ENCODE results near the gene ERP44.
"Not testable (repeated sequence)": the region's sequence is repeated elsewhere in the genome, so short reads cannot be mapped to it uniquely, and the experiment has no call there.

Gene ERP44

GRCh38 chr9:100011062-100011681, 87.6 kb downstream of the ERP44 start:
- DNase-seq (ENCODE audit: low read depth in 2 of 2): peak in 1 of 2 donors; percentile 11

DNA sequence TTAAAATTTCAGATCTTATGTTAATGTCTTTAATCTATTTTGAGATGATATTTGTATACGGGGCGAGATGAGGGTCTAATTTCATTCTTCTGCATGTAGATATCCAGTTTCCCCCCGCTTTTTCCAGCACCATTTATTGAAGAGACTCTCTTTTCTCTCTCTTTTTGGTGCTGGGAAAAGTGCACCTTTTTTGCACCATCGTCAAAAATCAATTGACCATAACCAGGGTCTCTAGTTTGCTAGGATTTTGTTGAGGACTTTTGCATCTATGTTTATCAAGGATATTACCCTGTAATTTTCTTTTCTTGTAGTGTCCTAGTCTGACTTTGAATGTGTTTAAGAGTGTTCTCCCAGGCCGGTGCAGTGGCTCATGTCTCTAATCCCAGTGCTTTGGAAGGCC, 99.0 kb downstream of the ERP44 start:
- DNase-seq (ENCODE audit: low read depth in 2 of 2): no peak

GRCh38 chr9:99998866-99999265, 99.9 kb downstream of the ERP44 start:
- DNase-seq (ENCODE audit: low read depth in 2 of 2): no peak

DNA sequence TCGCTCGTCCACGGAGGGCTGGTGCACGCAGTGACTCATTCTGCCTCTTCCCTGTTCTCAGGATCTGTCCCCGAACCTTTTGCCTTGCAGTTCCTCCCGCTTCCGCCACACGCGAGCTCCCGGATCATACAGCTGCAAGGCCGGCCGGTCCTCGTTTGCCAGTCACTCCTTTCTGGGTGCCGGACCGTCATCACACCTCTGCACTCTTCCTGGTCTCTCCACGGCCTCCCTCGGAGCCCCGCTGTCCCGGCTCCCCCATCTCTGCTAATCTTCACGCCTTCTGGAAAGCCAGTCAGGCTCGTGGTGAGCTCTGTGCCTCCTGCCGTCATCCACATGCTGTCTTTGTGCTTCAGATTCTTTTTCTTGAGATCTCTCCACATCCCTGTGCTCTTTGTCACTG, 100.5 kb downstream of the ERP44 start:
- no peak for DNase-seq (ENCODE audit: low read depth in 2 of 2)

GRCh38 chr9:99990508-99990907, 108.3 kb downstream of the ERP44 start:
- DNase-seq (ENCODE audit: low read depth in 2 of 2): not testable (repeated sequence)

DNA sequence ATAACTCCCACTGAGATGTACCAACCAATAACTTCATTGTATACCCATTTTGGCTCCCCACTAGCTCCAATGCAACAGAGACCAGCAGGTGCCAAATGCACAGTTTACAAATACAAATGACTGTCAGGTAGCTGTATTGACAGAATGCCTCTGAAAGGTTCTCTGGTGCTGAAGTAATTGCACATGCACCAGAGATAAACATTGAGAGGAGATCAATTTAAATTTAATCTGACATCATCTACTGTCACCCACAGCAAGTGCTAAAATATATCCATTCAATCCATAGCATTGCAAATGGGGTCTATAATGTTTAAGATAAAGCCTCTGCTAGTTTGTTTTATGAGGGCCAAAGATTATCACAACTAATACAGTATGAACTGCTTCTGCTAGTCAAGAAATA, 112.2 kb downstream of the ERP44 start:
- no peak for DNase-seq (ENCODE audit: low read depth in 2 of 2)

GRCh38 chr9:99980598-99980997, 118.2 kb downstream of the ERP44 start:
- DNase-seq (ENCODE audit: low read depth in 2 of 2): no peak

- no peak for DNase-seq (ENCODE audit: low read depth in 2 of 2)
Observed at GRCh38 chr9:99978221-99978620, 120.6 kb downstream of the ERP44 start.

- DNase-seq (ENCODE audit: low read depth in 2 of 2): no peak
Observed at GRCh38 chr9:99977033-99977792, 121.6 kb downstream of the ERP44 start.

GRCh38 chr9:99973455-99973854, 125.3 kb downstream of the ERP44 start:
- no peak for DNase-seq (ENCODE audit: low read depth in 2 of 2)

- no peak for DNase-seq (ENCODE audit: low read depth in 2 of 2)
Observed at GRCh38 chr9:99971410-99971809, 127.4 kb downstream of the ERP44 start.

GRCh38 chr9:99970481-99970880, 128.3 kb downstream of the ERP44 start:
- DNase-seq (ENCODE audit: low read depth in 2 of 2): no peak

GRCh38 chr9:99967457-99967856, 131.3 kb downstream of the ERP44 start:
- no peak for DNase-seq (ENCODE audit: low read depth in 2 of 2)

GRCh38 chr9:99966716-99967115, 132.1 kb downstream of the ERP44 start:
- no peak for DNase-seq (ENCODE audit: low read depth in 2 of 2)

DNA sequence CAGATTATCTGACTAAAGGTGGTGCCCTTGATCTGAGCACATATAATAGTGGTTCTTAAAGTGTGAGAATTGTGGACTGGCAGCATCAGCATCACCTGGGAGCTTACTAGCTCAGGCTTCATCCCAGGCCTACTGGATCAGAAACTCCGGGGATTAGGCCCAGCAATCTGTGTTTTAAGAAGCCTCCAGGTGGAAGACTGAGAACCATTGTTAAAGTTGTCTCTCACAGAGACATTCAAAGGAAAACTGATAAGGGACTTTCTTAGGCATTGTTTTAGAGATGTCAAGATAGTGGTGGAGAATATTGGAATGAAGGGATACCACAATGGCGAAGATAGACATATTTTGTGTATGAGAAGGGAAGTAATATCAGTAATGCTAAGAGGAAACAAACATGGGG, 132.8 kb downstream of the ERP44 start:
- no peak for DNase-seq (ENCODE audit: low read depth in 2 of 2)

GRCh38 chr9:99964336-99964735, 134.5 kb downstream of the ERP44 start:
- DNase-seq (ENCODE audit: low read depth in 2 of 2): no peak

DNA sequence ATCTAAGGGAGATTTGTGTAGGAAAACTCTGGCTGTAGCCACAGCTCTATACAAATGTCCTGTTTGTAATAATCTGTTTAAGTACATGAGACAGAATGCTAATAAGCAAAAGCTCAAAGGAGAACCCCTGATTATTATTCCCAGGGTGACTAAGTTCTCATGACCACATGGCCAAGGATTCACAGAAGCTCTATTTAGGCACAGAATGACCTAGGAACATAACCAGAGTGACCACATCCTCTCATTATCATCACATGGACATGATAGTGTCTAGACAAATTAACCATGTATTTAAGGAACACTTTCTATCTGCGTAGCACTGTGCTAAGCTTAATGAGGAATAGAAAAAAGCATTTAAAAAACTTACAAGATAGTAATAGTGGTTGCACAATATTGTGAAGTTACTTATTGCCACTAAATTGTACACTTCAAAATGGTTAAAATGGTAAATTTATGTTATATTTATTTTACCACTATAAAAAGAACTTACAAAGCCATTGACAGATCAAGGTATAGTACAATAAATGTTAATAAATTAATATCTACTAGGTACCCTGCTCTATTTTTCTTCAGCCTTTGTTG, 136.0 kb downstream of the ERP44 start:
- no peak for DNase-seq (ENCODE audit: low read depth in 2 of 2)

GRCh38 chr9:99955606-99956005, 143.2 kb downstream of the ERP44 start:
- no peak for DNase-seq (ENCODE audit: low read depth in 2 of 2)

DNA sequence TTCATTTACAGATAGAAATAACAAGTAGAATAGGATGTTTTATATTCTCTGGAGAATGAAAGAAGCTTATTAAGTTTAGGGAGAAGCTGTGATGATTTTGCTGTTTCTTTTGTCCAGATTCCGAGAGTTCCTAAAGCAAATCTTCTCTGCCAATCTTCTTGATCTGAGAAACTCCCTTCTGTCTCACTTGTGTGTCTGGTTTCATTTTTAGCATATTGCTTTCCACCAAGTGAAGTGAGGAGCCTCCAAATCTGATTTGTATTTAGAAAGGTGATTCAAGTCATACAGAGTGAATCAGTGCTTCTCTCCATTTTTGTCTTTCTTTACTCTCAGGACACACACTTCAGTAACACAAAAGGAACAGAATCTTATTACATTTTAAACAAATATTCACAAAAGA, 144.0 kb downstream of the ERP44 start:
- DNase-seq (ENCODE audit: low read depth in 2 of 2): no peak

DNA sequence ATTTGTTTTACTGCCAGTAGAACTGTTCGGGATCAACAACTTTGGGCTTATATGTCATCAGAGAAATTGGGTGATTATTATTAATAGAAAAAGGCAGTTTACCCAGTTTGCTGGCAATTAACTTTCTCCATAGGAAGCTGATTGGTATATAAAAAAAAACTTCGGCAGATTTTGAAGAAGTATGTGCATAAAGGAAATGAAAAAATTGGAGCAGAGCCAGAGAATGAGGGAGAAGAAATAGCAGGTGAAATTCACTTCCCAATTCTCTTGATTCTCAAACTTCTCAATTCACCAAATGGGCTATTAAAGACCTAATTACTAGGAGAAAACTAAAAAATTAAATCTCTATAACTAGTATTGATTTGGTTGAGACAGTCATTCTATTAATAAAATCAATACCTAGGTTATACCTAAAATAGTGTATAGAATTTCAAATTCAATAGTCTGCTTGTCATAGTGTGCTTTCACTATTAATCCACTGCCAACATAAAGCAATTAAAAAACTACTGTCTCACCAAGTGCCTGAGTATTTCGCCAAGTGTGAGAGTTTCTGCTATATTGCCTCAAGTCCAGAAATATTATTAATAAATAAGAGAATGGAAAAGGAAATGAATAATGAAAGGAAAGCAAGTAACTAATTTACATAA, 144.8 kb downstream of the ERP44 start:
- no peak for DNase-seq (ENCODE audit: low read depth in 2 of 2)

- DNase-seq (ENCODE audit: low read depth in 2 of 2): no peak
Observed at GRCh38 chr9:99948896-99949295, 149.9 kb downstream of the ERP44 start.

- DNase-seq (ENCODE audit: low read depth in 2 of 2): no peak
Observed at GRCh38 chr9:99948482-99948881, 150.3 kb downstream of the ERP44 start.

DNA sequence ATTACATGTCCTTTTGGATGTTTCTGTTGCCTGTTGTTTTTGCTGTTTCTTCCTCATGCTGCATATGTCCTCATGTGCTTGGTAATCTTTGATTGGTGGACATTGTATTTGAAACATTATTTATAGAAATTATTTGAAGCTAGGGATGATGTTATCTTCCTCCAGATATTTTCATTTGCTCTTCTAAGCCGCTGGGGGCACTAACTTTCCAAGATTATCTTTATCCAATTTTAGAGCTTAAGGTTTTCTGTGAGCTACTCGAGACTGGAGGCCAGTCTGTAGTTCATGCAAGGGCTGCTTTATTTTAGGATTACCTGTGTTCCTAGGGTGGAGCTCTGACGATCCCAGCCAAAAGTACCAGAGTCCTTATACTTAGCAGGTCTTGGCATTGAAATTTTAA, 151.4 kb downstream of the ERP44 start:
- DNase-seq (ENCODE audit: low read depth in 2 of 2): no peak

Data from stimulated activated CD4-positive, alpha-beta T cell treated with anti-CD3 and anti-CD28 coated beads, Interleukin-4, amount 100 ng/mL, for 48 hours (primary cell).